GM12864 (cell line): Measurements from ENCODE around the gene TMEM132E.
"Not testable (repeated sequence)": the region's sequence is repeated elsewhere in the genome, so short reads cannot be mapped to it uniquely, and the experiment has no call there.

Experiments
- DNase-seq: peaks from one replicate; pipeline ENCODE4 v3.0.0-alpha.2; 2011; ENCODE audit warnings: low read depth
- H3K4me3 ChIP-seq: 2 replicates; pipeline ENCODE4 v1.5.1; 2011; ENCODE audit warnings: mild to moderate bottlenecking, low read depth, low read length, control low read depth
- CTCF ChIP-seq: IDR thresholded peaks from 2 replicates; pipeline ENCODE4 v1.5.1; 2011; ENCODE audit warnings: low read depth, mild to moderate bottlenecking, moderate library complexity, low read length, control low read depth, inconsistent platforms; ENCODE audit errors: missing control alignments

TMEM132E gene

GRCh38 chr17:34579017-34579946 lies at the start of gene TMEM132E:
TMEM132E (plus strand) TSS chr17:34579582; CDS start chr17:34581077, 1,495 bp downstream.
- no peak for TF ChIP-seq CTCF
- no peak within 1 kb of the TSS for H3K4me3 ChIP-seq
- DNase-seq, result no peak

GRCh38 chr17:34530918-34531317 lies 48.5 kb upstream of the TMEM132E start:
- no peak for DNase-seq
- H3K4me3 ChIP-seq, result no peak overlapping the region
- TF ChIP-seq CTCF, result no peak

GRCh38 chr17:34532281-34533065 lies 46.9 kb upstream of the TMEM132E start:
- no peak for DNase-seq

GRCh38 chr17:34533806-34534527 lies 45.4 kb upstream of the TMEM132E start:
- no peak for TF ChIP-seq CTCF
- no peak for DNase-seq

More at GRCh38 chr17:34532281-34533065, 46.9 kb upstream of the TMEM132E start:
- no peak for TF ChIP-seq CTCF
- no peak overlapping the region for H3K4me3 ChIP-seq

GRCh38 chr17:34537445-34537844 lies 41.9 kb upstream of the TMEM132E start:
- H3K4me3 ChIP-seq, result no peak overlapping the region
- no peak for DNase-seq
- TF ChIP-seq CTCF, result no peak

More at GRCh38 chr17:34533806-34534527, 45.4 kb upstream of the TMEM132E start:
- no peak overlapping the region for H3K4me3 ChIP-seq

- not testable (repeated sequence) for H3K4me3 ChIP-seq, DNase-seq
These were observed 40.8 kb upstream of the TMEM132E start for GRCh38 chr17:34538582-34538981.

GRCh38 chr17:34539881-34540280 lies 39.5 kb upstream of the TMEM132E start:
- no peak for DNase-seq
- no peak overlapping the region for H3K4me3 ChIP-seq
- TF ChIP-seq CTCF, result no peak
